GM12874 (cell line): ENCODE data around the gene TMCC1.

Experiments used
- TF ChIP-seq, protein P1 (sequence below): IDR thresholded peaks from 2 replicates; pipeline ENCODE4 v1.5.1; 2011; ENCODE audit warnings: low read depth, mild to moderate bottlenecking, control low read depth, low read length, moderate library complexity; ENCODE audit not compliant: insufficient read depth

TMCC1 gene

DNA sequence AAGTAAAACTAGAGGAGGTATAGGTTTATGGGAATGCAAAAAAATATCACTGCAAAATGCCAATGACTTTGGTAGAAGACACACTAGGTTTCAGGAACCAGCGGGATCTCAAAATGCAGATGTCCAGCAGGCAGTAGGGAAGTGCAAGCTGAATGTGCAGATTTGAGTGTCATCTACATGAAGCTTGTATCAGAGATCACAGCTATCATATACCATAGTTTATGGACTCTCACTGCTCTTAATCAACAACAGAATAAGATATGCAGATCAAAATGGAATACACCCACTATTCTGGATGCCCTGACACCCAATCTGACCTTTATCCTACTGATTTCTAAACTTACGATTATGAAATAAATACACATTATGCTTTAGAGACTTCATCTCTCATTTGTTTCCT is 27.7 kb downstream of the TMCC1 start:
- TF ChIP-seq, protein P1, sequence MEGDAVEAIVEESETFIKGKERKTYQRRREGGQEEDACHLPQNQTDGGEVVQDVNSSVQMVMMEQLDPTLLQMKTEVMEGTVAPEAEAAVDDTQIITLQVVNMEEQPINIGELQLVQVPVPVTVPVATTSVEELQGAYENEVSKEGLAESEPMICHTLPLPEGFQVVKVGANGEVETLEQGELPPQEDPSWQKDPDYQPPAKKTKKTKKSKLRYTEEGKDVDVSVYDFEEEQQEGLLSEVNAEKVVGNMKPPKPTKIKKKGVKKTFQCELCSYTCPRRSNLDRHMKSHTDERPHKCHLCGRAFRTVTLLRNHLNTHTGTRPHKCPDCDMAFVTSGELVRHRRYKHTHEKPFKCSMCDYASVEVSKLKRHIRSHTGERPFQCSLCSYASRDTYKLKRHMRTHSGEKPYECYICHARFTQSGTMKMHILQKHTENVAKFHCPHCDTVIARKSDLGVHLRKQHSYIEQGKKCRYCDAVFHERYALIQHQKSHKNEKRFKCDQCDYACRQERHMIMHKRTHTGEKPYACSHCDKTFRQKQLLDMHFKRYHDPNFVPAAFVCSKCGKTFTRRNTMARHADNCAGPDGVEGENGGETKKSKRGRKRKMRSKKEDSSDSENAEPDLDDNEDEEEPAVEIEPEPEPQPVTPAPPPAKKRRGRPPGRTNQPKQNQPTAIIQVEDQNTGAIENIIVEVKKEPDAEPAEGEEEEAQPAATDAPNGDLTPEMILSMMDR = no peak

DNA sequence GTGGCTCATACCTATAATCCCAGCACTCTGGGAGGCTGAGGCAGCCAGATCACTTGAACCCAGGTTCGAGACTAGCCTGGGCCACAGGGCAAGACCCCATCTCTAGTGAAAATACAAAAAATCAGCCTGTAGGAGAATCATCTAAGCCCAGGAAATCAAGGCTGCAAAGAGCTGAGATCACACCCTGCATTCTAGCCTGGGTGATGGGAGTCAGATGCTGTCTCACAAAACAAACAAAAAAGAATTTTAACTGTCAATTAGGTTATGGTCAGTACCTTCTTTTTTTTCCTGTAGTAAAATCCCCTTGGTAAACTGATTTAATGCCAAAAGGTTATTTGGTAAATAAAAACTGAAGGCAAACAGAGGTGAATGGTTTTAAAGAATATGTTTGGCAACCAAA is 29.0 kb downstream of the TMCC1 start:
- TF ChIP-seq, protein P1 = no peak

DNA sequence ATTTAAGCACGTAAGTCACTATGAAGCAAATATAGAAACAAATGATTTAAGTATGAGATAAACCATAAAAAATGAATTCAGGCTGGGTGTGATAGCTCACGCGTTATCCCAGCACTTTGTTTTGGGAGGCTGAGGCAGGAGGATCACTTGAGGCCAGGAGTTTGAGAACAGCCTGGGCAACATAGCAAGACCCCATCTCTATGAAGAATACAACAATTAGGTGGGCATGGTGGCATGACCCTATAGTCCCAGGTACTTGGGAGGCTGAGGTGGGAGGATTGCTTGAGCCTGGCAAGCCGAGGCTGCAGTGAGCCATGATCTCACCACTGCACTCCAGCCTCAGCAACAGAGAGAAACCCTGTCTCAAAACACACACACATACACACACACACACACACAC is 34.2 kb downstream of the TMCC1 start:
- TF ChIP-seq, protein P1 = no peak

DNA sequence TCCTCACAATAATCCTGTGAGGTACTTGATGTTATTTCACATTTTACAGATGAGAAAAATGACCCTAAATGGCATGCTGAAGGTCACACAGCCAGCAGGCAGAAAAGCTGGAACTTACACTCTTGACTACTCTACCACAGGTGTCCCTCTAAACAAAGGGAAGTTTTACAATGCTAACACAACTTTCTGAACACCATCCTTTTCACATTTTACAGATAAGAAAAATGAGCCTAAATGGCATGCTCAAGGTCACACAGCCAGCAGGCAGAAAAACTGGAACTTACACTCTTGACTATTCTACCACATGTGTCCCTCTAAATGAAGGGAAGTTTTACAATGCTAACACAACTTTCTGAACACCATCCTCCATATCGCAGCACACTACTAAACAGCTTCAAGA is 35.6 kb downstream of the TMCC1 start:
- TF ChIP-seq, protein P1 = no peak

DNA sequence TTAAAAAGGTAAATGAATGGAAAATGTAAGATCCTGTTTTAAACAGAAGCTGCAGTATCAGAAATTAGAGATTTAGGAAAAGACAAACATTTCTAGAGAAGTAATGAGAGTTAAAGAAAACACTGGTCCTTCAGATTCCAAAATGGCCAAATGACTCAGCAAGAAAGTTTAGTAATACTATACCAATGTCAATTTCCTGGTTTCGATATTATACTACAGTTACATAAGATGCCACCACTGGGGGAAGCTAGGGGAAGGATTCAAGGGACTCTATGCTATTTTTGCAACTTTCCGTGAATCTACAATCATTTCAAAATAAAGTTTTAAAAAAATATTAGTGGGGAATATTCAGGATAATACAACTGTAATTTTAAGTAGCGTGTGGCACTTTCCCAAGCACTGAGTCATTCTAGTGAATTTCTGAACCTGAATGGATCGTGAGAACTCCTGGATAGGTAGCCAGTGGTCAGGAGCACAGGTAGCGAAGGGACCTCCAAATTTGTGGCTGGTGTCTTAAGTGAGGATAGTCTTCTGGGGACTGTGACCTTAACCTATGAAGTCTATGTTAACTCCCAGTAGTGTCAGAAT is 37.6 kb downstream of the TMCC1 start:
- TF ChIP-seq, protein P1 = no peak

DNA sequence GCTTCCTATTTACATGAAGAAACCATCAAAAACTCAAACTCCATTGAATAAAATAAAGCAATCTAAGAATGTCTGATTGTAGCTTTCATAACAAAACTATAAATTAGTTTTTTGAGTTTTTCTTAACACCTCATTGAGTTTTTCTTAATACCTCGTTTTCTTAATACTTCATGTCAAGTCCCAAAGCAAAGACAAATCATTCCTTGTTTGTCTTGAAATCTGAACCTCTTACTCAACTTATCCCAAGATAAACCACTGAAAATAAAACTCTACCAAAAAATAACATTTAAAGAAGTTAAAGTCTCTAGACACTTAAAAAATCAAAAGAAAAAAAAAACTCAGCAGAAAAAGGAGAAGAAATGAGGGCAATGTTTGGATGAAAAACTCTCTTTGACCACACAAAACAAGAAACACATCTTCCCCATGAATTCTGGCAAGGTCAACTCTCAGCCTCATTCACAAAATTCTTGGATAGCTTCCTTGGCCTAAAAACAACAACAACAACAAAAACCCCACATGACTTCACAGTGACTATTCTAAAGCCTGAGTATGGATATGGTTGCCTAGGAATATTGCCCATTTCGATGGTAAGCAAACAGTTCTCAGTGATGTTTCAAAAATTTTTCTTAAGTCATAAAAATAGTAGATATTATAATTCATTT is 38.2 kb downstream of the TMCC1 start:
- TF ChIP-seq, protein P1 = no peak

DNA sequence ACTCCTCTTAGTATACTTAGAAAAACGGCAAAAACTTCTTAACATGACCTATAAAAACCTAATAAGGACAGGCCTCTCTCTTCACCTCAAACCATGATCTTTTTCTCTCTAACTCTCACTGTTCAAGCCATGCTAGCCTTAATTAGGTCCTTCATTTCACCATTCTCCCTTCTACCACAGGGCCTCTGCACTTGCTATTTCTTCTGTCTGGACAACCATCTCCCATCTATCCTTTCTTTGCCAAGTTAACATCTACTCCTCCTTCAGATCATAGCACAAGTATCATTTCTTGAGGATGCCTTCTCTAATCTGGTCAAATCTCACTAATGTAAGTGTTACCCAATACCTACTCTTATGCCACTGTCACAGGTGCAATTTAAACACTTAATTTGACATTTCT is 39.1 kb downstream of the TMCC1 start:
- TF ChIP-seq, protein P1 = no peak
